Breast epithelium (tissue), 3 donors: ENCODE results near the gene KLHL11.

ENCODE experiments used
- POLR2A ChIP-seq: fragments of 450-650 bp; IDR thresholded peaks from one replicate; pipeline ENCODE4 v1.6.1; 2016; ENCODE audit warnings: antibody characterized with exemption, mild to moderate bottlenecking, moderate library complexity
- POLR2AphosphoS5 ChIP-seq, 3 donors: sonication (generic); formaldehyde crosslinking; IDR thresholded peaks; one replicate each; pipeline ENCODE4 v1.6.1; 2017; ENCODE audit warnings: antibody characterized with exemption in 3 of 3
- TF ChIP-seq, protein P1 (sequence below), 3 donors: fragments of 450-650 bp; IDR thresholded peaks; one replicate each; pipeline ENCODE4 v1.5.1; 2016 to 2017; ENCODE audit warnings: antibody characterized with exemption in 3 of 3, mild to moderate bottlenecking in 3 of 3, moderate library complexity in 3 of 3

DNA sequence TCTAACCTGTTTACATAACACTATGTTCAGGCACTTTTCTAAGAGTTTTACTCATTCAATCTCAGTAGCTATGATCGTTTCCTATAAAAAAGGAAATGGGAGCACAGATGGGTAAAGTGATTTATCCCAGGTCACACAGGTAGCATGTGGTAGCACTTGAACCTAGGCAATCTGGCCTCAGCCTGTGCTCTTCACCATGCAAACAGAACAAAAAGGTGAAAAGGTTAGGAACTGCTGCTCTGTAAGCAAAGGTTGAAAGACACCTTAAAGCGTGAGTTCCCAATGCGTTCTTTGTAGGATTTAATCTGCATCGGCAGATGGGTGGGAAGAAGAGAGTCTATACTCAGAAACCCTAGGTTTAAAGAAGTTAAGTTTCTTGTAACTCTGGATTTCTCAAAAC, 14.9 kb upstream of the KLHL11 start:
- TF ChIP-seq POLR2AphosphoS5 (IDR thresholded peaks at IDR 0.05): no peak
- TF ChIP-seq, protein P1, sequence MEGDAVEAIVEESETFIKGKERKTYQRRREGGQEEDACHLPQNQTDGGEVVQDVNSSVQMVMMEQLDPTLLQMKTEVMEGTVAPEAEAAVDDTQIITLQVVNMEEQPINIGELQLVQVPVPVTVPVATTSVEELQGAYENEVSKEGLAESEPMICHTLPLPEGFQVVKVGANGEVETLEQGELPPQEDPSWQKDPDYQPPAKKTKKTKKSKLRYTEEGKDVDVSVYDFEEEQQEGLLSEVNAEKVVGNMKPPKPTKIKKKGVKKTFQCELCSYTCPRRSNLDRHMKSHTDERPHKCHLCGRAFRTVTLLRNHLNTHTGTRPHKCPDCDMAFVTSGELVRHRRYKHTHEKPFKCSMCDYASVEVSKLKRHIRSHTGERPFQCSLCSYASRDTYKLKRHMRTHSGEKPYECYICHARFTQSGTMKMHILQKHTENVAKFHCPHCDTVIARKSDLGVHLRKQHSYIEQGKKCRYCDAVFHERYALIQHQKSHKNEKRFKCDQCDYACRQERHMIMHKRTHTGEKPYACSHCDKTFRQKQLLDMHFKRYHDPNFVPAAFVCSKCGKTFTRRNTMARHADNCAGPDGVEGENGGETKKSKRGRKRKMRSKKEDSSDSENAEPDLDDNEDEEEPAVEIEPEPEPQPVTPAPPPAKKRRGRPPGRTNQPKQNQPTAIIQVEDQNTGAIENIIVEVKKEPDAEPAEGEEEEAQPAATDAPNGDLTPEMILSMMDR (IDR thresholded peaks at IDR 0.05): no peak
- TF ChIP-seq POLR2A: no peak
